MG63 (cell line): ENCODE results near the gene OR11H6. TPM values are rescaled to one million over a fixed set of nuclear protein-coding genes. Genes with fewer than 3 reads are reported as not detected.
A peak's percentile ranks its signal among the peaks of the same experiment; 100 is the strongest.
"Not testable (repeated sequence)": the region's sequence is repeated elsewhere in the genome, so short reads cannot be mapped to it uniquely, and the experiment has no call there.

Experiments used
- DNase-seq: peaks from one replicate; pipeline ENCODE4 v3.0.0-alpha.2; 2020
- H3K27me3 ChIP-seq: fragments of 250-450 bp; sonication (Bioruptor Pico); 2 replicates; pipeline ENCODE4 v1.5.1; 2020; ENCODE audit warnings: mild to moderate bottlenecking, moderate library complexity
- H3K36me3 ChIP-seq: fragments of 250-450 bp; sonication (Bioruptor Pico); 2 replicates; pipeline ENCODE4 v1.5.1; 2020; ENCODE audit warnings: mild to moderate bottlenecking, moderate library complexity
- H3K4me3 ChIP-seq: fragments of 250-450 bp; sonication (Bioruptor Pico); 2 replicates; pipeline ENCODE4 v1.5.1; 2020; ENCODE audit warnings: mild to moderate bottlenecking, moderate library complexity
- H3K9me3 ChIP-seq: fragments of 250-450 bp; sonication (Bioruptor Pico); 2 replicates; pipeline ENCODE4 v1.5.1; 2020; ENCODE audit warnings: mild to moderate bottlenecking, moderate library complexity
- total RNA-seq: library from RNA; depleted of rRNA; stranded (reverse); fragments of >200 nt; shearing (Covaris generic); gene quantifications from 2 replicates; pipeline ENCODE4 v1.2.3, GENCODE V29; 2014; ENCODE audit warnings: low replicate concordance; rRNA removed

The OR11H6 gene
- total RNA-seq, 1 experiment from 2014 or later, result not detected

DNA sequence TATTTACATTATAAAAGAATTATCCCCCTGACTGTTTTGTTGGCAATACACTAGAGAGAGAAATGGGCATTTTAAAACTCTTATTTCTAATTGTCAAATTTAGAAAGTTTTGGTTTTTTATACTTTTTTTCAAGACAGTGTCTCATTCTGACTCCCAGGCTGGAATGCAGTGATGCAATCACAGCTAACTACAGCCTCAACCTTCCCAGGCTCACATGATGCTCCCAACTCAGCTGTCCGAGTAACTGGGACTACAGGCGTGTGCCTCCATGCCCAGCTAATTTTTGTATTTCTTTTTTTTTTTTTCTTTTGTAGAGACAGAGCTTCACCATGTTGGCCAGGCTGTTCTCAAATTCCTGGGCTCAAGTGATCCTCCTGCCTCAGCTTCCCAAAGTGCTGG, 8.3 kb upstream of the OR11H6 start:
- H3K4me3 ChIP-seq, result no peak overlapping the region
- H3K9me3 ChIP-seq, result peaks cover 2% of the 10 kb centered on the region; the same call in 1 of the 2 replicates
- no peaks in the 10 kb centered on the region for H3K36me3 ChIP-seq
- no peaks in the 10 kb centered on the region for H3K27me3 ChIP-seq
- DNase-seq, result no peak

DNA sequence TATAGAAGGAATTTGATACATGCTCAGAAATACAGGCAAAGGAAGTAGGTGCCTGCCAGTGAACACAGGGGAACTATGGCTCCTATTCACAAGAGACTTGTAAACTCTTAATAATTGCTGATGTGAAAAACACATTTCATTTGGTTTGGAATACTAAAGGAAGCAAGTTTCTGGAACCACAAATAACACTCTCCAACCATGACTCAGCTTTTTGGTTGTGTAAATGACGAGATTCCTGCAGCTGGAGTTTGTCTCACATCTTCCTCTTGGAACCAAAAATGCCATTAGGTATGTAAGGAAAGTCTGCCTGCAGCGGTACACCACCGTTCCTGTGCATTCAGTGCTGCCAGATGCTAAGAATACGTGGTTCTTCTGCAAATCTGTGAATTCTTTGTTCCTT, 4.5 kb upstream of the OR11H6 start:
- Histone ChIP-seq H3K36me3 (no peaks in the 10 kb centered on the region), H3K4me3 (no peak overlapping the region), H3K9me3 (peaks cover 2% of the 10 kb centered on the region; the same call in 1 of the 2 replicates), H3K27me3 (no peaks in the 10 kb centered on the region)
- DNase-seq, result peak; percentile 3

DNA sequence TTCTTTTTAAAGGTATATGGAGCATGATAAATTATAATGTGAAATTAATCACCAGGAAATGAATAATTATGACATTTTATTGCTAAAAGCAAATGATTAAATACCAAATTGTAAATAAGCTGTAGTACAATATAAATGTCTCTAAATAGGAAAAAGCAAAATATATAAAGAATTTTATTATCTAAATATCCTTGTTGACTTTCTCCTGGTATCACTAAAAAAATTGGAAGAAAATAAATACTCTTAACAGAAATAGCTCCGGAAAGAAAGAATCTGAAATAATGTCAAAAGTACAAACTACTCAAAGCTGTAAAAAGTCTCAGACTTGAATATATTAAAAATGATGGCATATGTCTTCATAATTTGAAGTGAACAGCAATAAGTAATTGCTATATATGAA, 5.2 kb downstream of the OR11H6 start, which contains the start of gene OR11H7:
TSS of gene OR11H7 (plus strand) at position 301 of the 400 bp plus-strand sequence.
- H3K9me3 ChIP-seq, result no peaks in the 10 kb centered on the region
- no peak for DNase-seq
- H3K4me3 ChIP-seq, result no peak within 1 kb of the TSS
- no peaks in the 10 kb centered on the region for H3K36me3 ChIP-seq
- no peaks in the 10 kb centered on the region for H3K27me3 ChIP-seq

DNA sequence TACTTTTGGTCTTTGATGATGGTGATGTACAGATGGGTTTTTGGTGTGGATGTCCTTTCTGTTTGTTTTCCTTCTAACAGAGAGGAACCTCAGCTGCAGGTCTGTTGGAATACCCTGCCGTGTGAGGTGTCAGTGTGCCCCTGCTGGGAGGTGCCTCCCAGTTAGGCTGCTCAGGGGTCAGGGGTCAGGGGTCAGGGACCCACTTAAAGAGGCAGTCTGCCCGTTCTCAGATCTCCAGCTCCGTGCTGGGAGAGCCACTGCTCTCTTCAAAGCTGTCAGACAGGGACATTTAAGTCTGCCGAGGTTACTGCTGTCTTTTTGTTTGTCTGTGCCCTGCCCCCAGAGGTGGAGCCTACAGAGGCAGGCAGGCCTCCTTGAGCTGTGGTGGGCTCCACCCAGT, 11.9 kb downstream of the OR11H6 start:
- not testable (repeated sequence) for H3K4me3 ChIP-seq, H3K9me3 ChIP-seq, DNase-seq, H3K36me3 ChIP-seq, H3K27me3 ChIP-seq

DNA sequence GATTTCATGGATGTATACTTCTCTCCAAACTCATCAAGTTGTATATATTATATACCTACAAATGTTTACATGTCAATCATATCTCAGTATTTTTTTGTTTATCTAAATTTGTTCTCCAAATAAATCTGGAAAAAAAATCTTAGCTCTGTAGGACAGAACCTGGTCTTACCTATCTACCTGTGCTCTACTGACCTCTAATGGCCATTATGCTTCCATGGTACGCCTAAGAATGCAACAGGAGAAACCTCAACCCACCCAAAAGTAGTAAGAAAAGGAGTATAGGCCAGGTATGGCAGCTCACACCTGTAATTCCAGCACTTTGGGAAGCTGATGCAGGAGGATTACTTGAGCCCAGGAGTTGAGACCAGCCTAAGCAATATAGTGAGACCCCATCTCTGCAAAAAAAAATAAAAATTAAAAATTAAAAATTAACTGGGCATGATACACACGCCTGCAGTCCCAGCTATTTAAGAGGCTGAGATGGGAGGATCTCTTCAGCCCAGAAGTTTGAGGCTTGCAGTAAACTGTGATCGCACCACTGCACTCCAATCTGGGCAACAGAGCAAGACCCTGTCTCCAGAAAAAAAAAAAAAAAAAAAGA, 24.2 kb downstream of the OR11H6 start:
- H3K4me3 ChIP-seq, result no peak overlapping the region
- no peak for DNase-seq
- no peaks in the 10 kb centered on the region for H3K9me3 ChIP-seq

DNA sequence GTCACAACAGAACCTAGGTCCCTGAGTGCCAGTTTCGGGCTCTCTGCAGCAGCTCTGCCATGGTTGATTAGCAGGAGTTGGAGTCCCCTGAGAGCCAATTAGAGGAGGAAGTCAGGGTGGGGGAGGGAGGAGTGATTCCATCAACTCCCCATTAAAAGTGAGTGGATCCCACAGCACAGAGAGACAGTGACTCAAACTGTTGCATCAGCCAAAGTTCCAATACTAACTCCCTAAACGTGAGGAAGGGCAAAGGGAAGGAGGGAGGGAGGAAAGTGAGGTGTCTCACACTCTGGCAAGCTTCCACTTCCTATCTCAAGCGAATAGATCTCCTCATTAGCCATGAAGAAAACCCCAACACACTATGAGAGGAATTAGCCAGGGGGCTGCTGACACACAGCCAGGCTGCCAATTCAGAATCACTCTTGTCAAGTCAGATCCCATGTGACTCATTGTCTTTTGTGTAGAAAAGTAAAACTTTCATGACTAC, 39.2 kb downstream of the OR11H6 start:
- H3K36me3 ChIP-seq, result no peaks in the 10 kb centered on the region
- H3K27me3 ChIP-seq, result no peaks in the 10 kb centered on the region
- no peak overlapping the region for H3K4me3 ChIP-seq
- H3K9me3 ChIP-seq, result no peaks in the 10 kb centered on the region
- peak; percentile 84 for DNase-seq

More for the DNA sequence above, 24.2 kb downstream of the OR11H6 start:
- Histone ChIP-seq H3K36me3 (no peaks in the 10 kb centered on the region), H3K27me3 (no peaks in the 10 kb centered on the region)

DNA sequence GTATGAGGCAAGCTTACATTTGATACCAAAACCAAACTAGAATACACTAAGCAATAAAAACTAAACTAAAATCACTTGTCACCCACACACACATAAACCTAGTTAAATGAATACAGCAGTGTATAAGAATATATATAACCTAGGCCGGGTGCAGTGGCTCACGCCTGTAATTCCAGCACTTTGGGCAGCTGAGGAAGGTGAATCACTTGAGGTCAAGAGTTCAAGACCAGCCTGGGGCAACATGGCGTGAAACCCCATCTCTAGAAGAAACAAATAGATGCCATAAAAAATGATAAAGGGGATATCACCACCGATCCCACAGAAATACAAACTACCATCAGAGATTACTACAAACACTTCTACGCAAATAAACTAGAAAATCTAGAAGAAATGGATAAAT, 40.9 kb downstream of the OR11H6 start:
- not testable (repeated sequence) for H3K36me3 ChIP-seq, DNase-seq, H3K9me3 ChIP-seq, H3K4me3 ChIP-seq, H3K27me3 ChIP-seq

DNA sequence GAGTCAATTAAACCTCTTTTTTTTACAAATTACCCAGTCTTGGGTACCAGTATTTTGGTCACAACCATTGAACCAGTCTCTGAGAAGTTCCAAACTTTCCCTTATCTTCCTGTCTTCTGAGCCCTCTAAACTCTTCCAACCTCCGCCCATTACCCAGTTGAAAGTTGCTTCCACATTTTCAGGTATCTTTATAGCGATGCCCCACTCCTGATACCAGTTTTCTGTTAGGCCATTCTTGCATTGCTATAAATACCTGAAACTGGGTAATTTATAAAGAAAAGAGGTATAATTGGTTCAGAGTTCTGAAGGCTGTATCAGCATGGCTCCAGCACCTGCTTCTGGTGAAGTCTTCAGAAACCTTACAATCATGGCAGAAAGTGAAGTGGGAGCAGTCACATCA, 50.6 kb downstream of the OR11H6 start:
- Histone ChIP-seq H3K36me3 (no peaks in the 10 kb centered on the region; the same call in 1 of the 2 replicates), H3K4me3 (no peak overlapping the region), H3K9me3 (no peaks in the 10 kb centered on the region; the same call in 1 of the 2 replicates), H3K27me3 (no peaks in the 10 kb centered on the region)
- DNase-seq, result no peak

Other genes starting within 250 kb of the OR11H6 start
- not detected in 2 replicates for gene OR4K15, start 248.1 kb upstream of the OR11H6 start, total RNA-seq
- gene OR4Q2, start 221.5 kb upstream of the OR11H6 start, total RNA-seq, result not detected in 2 replicates
- gene OR4K14, start 204.4 kb upstream of the OR11H6 start, total RNA-seq, result not detected in 2 replicates
- not detected in 2 replicates for gene OR4K13, start 187.7 kb upstream of the OR11H6 start, total RNA-seq
- not detected in 2 replicates for gene OR4L1, start 163.7 kb upstream of the OR11H6 start, total RNA-seq
- gene OR4K17, start 113.0 kb upstream of the OR11H6 start, total RNA-seq, result not detected in 2 replicates
- gene OR4N5, start 84.9 kb upstream of the OR11H6 start, total RNA-seq, result not detected in 2 replicates
- gene OR11G2, start 32.8 kb upstream of the OR11H6 start, total RNA-seq, result not detected in 2 replicates
- not detected in 2 replicates for gene OR11H7, start 5.3 kb downstream of the OR11H6 start, total RNA-seq
- gene OR11H4, start 15.6 kb downstream of the OR11H6 start, total RNA-seq, result not detected in 2 replicates
- 12.6 and 36.7 TPM in 2 replicates for gene TTC5, start 82.2 kb downstream of the OR11H6 start, total RNA-seq
- 38.0 and 151 TPM in 2 replicates for gene CCNB1IP1, start 109.6 kb downstream of the OR11H6 start, total RNA-seq
- 5.9 and 7.5 TPM in 2 replicates for gene PARP2, start 119.9 kb downstream of the OR11H6 start, total RNA-seq
- 7.4 and 8.8 TPM in 2 replicates for gene TEP1, start 189.8 kb downstream of the OR11H6 start, total RNA-seq
- gene KLHL33, start 212.5 kb downstream of the OR11H6 start, total RNA-seq, result not detected in 2 replicates
- gene OSGEP, start 231.1 kb downstream of the OR11H6 start, total RNA-seq, result 31.7 and 47.5 TPM in 2 replicates
- gene APEX1, start 231.5 kb downstream of the OR11H6 start, total RNA-seq, result 145 and 217 TPM in 2 replicates
- 21.4 and 23.3 TPM in 2 replicates for gene PIP4P1, start 237.7 kb downstream of the OR11H6 start, total RNA-seq
- gene PNP, start 245.7 kb downstream of the OR11H6 start, total RNA-seq, result 21.3 and 26.7 TPM in 2 replicates